Measurements from ENCODE around the gene SLC35A5.

DNA sequence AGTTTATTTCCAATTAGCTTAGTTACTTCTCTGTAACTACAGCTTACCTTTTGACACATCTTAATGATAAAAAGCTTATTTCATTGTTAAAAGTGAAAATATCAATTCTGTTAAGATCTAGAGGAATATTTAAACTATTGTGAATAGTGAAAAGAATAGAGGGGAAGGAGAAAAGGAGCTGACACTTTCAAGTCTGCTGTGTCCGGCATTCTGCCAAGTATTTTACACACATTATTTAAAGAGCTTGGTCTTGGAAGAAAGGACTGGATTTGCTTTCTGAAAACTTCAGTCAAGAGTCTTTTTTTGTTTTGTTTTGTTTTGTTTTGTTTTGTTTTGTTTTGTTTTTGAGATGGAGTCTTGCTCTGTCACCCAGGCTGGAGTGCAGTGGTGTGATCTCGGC lies 44.3 kb downstream of the SLC35A5 start:
- TF ChIP-seq, protein P1, sequence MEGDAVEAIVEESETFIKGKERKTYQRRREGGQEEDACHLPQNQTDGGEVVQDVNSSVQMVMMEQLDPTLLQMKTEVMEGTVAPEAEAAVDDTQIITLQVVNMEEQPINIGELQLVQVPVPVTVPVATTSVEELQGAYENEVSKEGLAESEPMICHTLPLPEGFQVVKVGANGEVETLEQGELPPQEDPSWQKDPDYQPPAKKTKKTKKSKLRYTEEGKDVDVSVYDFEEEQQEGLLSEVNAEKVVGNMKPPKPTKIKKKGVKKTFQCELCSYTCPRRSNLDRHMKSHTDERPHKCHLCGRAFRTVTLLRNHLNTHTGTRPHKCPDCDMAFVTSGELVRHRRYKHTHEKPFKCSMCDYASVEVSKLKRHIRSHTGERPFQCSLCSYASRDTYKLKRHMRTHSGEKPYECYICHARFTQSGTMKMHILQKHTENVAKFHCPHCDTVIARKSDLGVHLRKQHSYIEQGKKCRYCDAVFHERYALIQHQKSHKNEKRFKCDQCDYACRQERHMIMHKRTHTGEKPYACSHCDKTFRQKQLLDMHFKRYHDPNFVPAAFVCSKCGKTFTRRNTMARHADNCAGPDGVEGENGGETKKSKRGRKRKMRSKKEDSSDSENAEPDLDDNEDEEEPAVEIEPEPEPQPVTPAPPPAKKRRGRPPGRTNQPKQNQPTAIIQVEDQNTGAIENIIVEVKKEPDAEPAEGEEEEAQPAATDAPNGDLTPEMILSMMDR (conservative IDR thresholded peaks at IDR 0.05) = no peak
- TF ChIP-seq ZFX (IDR thresholded peaks at IDR 0.05) = no peak

Measured in C4-2B (cell line).